ENCODE results near the gene CKM.

GRCh38 chr19:45340899-45341453 lies 18.3 kb upstream of the CKM start:
- no peak for TF ChIP-seq POLR2AphosphoS5 (IDR thresholded peaks at IDR 0.05; ENCODE audit: borderline replicate concordance, low read depth, low read length)
- TF ChIP-seq EZH2 (IDR thresholded peaks at IDR 0.05) = no peak

Data from SK-N-MC (cell line).